HCT116 (cell line): ENCODE data around the gene NUAK2.

Experiments used
- CEBPB ChIP-seq: IDR thresholded peaks from 2 replicates; pipeline ENCODE4 v1.6.1; 2012; ENCODE audit warnings: low read depth
- EGR1 ChIP-seq: IDR thresholded peaks from 2 replicates; pipeline ENCODE4 v1.6.1; 2012; ENCODE audit warnings: low read depth
- EZH2 ChIP-seq: fragments of 200-600 bp; sonication (generic); IDR thresholded peaks from 2 replicates; pipeline ENCODE4 v1.6.1; 2017; ENCODE audit warnings: antibody characterized with exemption, mixed run types
- EZH2phosphoT487 ChIP-seq: fragments of 200-600 bp; IDR thresholded peaks from 2 replicates; pipeline ENCODE4 v1.6.1; 2018; ENCODE audit warnings: antibody characterized with exemption, borderline replicate concordance
- POLR2A ChIP-seq: IDR thresholded peaks from 2 replicates; pipeline ENCODE4 v1.7.0; 2011; ENCODE audit warnings: borderline replicate concordance; ENCODE audit not compliant: insufficient read depth, insufficient read length; ENCODE audit errors: extremely low read depth
- POLR2AphosphoS5 ChIP-seq: IDR thresholded peaks from 2 replicates; pipeline ENCODE4 v1.6.1; 2011; ENCODE audit warnings: mild to moderate bottlenecking, low read depth, low read length, moderate library complexity
- RAD21 ChIP-seq: IDR thresholded peaks from 2 replicates; pipeline ENCODE4 v1.6.1; 2012; ENCODE audit warnings: low read depth, mild to moderate bottlenecking
- SIN3A ChIP-seq: IDR thresholded peaks from 2 replicates; pipeline ENCODE4 v1.6.1; 2012; ENCODE audit warnings: low read depth
- ZNF274 ChIP-seq: fragments of 200-500 bp; sonication (Bioruptor generic); IDR thresholded peaks from 2 replicates; pipeline ENCODE4 v1.6.1; 2014; ENCODE audit warnings: mild to moderate bottlenecking, low read depth, low read length, inconsistent platforms
- TF ChIP-seq, protein P1 (sequence below), 3 experiments: fragments of 200-600 bp in 1 of 3; sonication (generic) in 1 of 3; IDR thresholded peaks in 2 of 3; conservative IDR thresholded peaks in 1 of 3; 2 replicates each; pipeline ENCODE4 v1.5.1; 2012 to 2017; ENCODE audit warnings: low read depth in 2 of 3, low read length in 2 of 3, antibody characterized with exemption in 1 of 3, borderline replicate concordance in 1 of 3, control low read depth in 1 of 3, mild to moderate bottlenecking in 1 of 3, mixed read lengths in 1 of 3, mixed run types in 1 of 3, moderate library complexity in 1 of 3; ENCODE audit not compliant: insufficient read depth in 1 of 3
- TF ChIP-seq, protein P2 (sequence below): IDR thresholded peaks from 2 replicates; pipeline ENCODE4 v1.6.1; 2012; ENCODE audit warnings: low read depth
- TF ChIP-seq, protein P3 (sequence below): IDR thresholded peaks from 2 replicates; pipeline ENCODE4 v1.6.1; 2012

DNA sequence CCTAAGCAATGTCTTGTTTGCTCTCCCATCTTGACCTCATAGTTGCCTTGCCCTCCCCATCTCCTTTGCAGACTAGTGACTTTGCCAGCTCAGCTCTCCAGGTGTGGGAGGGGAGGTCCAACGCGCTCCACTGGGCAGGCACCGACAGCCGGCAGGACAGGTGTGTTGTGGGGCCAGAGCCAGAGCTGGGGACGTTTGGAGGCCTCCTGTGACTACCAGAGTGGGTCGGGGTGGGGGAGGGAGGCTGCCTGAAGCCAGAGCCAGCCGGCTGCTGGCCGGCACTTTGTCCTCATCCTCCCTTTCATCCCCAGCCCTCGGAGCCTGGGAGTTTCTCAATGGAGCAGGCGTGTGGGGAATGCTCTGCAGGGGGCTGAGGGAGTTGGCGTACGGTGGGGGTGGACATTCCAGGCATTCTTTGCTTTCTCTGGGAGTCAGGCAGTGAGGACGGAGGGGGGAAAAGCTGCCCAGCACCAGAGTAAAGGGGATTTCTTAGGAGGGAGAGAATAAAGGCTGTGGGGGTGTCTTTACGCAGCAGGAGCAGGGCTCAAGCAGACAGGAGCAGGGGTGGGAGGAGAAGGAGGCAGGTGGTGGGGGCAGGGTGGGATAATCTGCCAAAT, 20.2 kb downstream of the NUAK2 start:
- TF ChIP-seq, protein P1, sequence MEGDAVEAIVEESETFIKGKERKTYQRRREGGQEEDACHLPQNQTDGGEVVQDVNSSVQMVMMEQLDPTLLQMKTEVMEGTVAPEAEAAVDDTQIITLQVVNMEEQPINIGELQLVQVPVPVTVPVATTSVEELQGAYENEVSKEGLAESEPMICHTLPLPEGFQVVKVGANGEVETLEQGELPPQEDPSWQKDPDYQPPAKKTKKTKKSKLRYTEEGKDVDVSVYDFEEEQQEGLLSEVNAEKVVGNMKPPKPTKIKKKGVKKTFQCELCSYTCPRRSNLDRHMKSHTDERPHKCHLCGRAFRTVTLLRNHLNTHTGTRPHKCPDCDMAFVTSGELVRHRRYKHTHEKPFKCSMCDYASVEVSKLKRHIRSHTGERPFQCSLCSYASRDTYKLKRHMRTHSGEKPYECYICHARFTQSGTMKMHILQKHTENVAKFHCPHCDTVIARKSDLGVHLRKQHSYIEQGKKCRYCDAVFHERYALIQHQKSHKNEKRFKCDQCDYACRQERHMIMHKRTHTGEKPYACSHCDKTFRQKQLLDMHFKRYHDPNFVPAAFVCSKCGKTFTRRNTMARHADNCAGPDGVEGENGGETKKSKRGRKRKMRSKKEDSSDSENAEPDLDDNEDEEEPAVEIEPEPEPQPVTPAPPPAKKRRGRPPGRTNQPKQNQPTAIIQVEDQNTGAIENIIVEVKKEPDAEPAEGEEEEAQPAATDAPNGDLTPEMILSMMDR (IDR thresholded peaks at IDR 0.05 in 2 of 3, conservative IDR thresholded peaks at IDR 0.05 in 1 of 3; ENCODE audit: borderline replicate concordance in 1 of 3, insufficient read depth in 1 of 3, low read depth in 2 of 3, low read length in 2 of 3): no peak
- TF ChIP-seq RAD21: no peak
- TF ChIP-seq, protein P2, sequence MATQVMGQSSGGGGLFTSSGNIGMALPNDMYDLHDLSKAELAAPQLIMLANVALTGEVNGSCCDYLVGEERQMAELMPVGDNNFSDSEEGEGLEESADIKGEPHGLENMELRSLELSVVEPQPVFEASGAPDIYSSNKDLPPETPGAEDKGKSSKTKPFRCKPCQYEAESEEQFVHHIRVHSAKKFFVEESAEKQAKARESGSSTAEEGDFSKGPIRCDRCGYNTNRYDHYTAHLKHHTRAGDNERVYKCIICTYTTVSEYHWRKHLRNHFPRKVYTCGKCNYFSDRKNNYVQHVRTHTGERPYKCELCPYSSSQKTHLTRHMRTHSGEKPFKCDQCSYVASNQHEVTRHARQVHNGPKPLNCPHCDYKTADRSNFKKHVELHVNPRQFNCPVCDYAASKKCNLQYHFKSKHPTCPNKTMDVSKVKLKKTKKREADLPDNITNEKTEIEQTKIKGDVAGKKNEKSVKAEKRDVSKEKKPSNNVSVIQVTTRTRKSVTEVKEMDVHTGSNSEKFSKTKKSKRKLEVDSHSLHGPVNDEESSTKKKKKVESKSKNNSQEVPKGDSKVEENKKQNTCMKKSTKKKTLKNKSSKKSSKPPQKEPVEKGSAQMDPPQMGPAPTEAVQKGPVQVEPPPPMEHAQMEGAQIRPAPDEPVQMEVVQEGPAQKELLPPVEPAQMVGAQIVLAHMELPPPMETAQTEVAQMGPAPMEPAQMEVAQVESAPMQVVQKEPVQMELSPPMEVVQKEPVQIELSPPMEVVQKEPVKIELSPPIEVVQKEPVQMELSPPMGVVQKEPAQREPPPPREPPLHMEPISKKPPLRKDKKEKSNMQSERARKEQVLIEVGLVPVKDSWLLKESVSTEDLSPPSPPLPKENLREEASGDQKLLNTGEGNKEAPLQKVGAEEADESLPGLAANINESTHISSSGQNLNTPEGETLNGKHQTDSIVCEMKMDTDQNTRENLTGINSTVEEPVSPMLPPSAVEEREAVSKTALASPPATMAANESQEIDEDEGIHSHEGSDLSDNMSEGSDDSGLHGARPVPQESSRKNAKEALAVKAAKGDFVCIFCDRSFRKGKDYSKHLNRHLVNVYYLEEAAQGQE: no peak
- no peak for TF ChIP-seq CEBPB
- no peak for TF ChIP-seq POLR2A
- TF ChIP-seq EZH2phosphoT487: no peak
- no peak for TF ChIP-seq POLR2AphosphoS5
- peak; percentile 57 for TF ChIP-seq EGR1
- TF ChIP-seq ZNF274: no peak
- TF ChIP-seq, protein P3, sequence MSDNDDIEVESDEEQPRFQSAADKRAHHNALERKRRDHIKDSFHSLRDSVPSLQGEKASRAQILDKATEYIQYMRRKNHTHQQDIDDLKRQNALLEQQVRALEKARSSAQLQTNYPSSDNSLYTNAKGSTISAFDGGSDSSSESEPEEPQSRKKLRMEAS: no peak
- no peak for TF ChIP-seq EZH2
- TF ChIP-seq SIN3A: no peak
